GM12874 (cell line): Measurements from ENCODE around the gene GSTO2.

Experiments used
- CTCF ChIP-seq: IDR thresholded peaks from 2 replicates; pipeline ENCODE4 v1.5.1; 2011; ENCODE audit warnings: low read depth, mild to moderate bottlenecking, control low read depth, low read length, moderate library complexity; ENCODE audit not compliant: insufficient read depth

Gene GSTO2

GRCh38 chr10:104331208-104331838, 62.3 kb downstream of the GSTO2 start:
- TF ChIP-seq CTCF, result no peak

GRCh38 chr10:104332243-104333031, 63.5 kb downstream of the GSTO2 start:
- TF ChIP-seq CTCF, result no peak

- no peak for TF ChIP-seq CTCF
These were observed 64.2 kb downstream of the GSTO2 start for GRCh38 chr10:104333032-104333727.

- TF ChIP-seq CTCF, result no peak
These were observed 64.9 kb downstream of the GSTO2 start for GRCh38 chr10:104333728-104334373.

- TF ChIP-seq CTCF, result no peak
These were observed 65.6 kb downstream of the GSTO2 start for GRCh38 chr10:104334561-104334960.

- no peak for TF ChIP-seq CTCF
These were observed 66.1 kb downstream of the GSTO2 start for GRCh38 chr10:104334965-104335650.
